PC-9 (cell line): ENCODE results near the gene VSTM5. TPM values are rescaled to one million over a fixed set of nuclear protein-coding genes. Genes with fewer than 3 reads are reported as not detected.

Experiments used
- BruUV-seq: library from RNA; stranded (reverse); fragments of 400-500 nt; replicated peaks from 2 replicates; lab custom pipeline; 2021; lab: Mats Ljungman, UMichigan
- CTCF ChIA-PET: fragments of 300-600 bp; sonication (Branson Sonifier 250); formaldehyde crosslinking; loops from one replicate; lab custom pipeline; 2022; ENCODE audit warnings: antibody characterized with exemption; lab: Charles Lee
- POLR2A ChIA-PET: fragments of 300-600 bp; sonication (Branson Sonifier 250); formaldehyde crosslinking; loops from one replicate; lab custom pipeline; 2022; ENCODE audit warnings: antibody characterized with exemption; ENCODE audit not compliant: unreplicated experiment; lab: Charles Lee
- DNase-seq, 2 experiments: peaks; one replicate each; pipeline versions ENCODE4 v3.0.0 to v3.0.0-alpha.2; 2015 to 2022; ENCODE audit warnings: mixed read lengths in 1 of 2
- H2AFZ ChIP-seq: fragments of 200-600 bp; sonication (generic); 2 replicates; pipeline ENCODE4 v1.8.1; 2017; ENCODE audit warnings: antibody characterized with exemption
- H3F3A ChIP-seq: fragments of 200-600 bp; sonication (generic); 2 replicates; pipeline ENCODE4 v1.8.1; 2017; ENCODE audit warnings: antibody characterized with exemption, mild to moderate bottlenecking, low read depth; ENCODE audit not compliant: insufficient read depth
- H3K27ac ChIP-seq: fragments of 200-600 bp; sonication (generic); 2 replicates; pipeline ENCODE4 v1.6.1; 2016; ENCODE audit warnings: mixed run types
- H3K27me3 ChIP-seq: fragments of 200-600 bp; sonication (generic); 2 replicates; pipeline ENCODE4 v1.6.1; 2016; ENCODE audit warnings: low read depth, mixed run types; ENCODE audit not compliant: insufficient read depth
- H3K36me3 ChIP-seq: fragments of 200-600 bp; sonication (generic); 2 replicates; pipeline ENCODE4 v1.6.1; 2016; ENCODE audit warnings: low read depth, mixed run types
- H3K4me1 ChIP-seq: fragments of 200-600 bp; sonication (generic); replicated peaks from 2 replicates; pipeline ENCODE4 v1.6.1; 2016; ENCODE audit warnings: mixed run types; ENCODE audit not compliant: insufficient read depth
- H3K4me2 ChIP-seq: fragments of 200-600 bp; sonication (generic); 2 replicates; pipeline ENCODE4 v1.6.1; 2017; ENCODE audit warnings: mixed run types
- H3K4me3 ChIP-seq: fragments of 200-600 bp; sonication (generic); 2 replicates; pipeline ENCODE4 v1.6.1; 2016; ENCODE audit warnings: mixed run types
- H3K79me2 ChIP-seq: fragments of 200-600 bp; sonication (generic); 2 replicates; pipeline ENCODE4 v1.6.1; 2017; ENCODE audit warnings: low read depth, mixed run types
- H3K9me2 ChIP-seq: fragments of 200-600 bp; sonication (generic); 2 replicates; pipeline ENCODE4 v1.8.1; 2017; ENCODE audit warnings: mild to moderate bottlenecking; ENCODE audit not compliant: insufficient read depth
- H3K9me3 ChIP-seq: fragments of 200-600 bp; sonication (generic); 2 replicates; pipeline ENCODE4 v1.8.1; 2016; ENCODE audit warnings: low read depth; ENCODE audit not compliant: insufficient read depth
- H4K20me1 ChIP-seq: fragments of 200-600 bp; sonication (generic); 2 replicates; pipeline ENCODE4 v1.8.1; 2017; ENCODE audit not compliant: insufficient read depth
- EZH2 ChIP-seq: fragments of 200-600 bp; sonication (generic); IDR thresholded peaks from 2 replicates; pipeline ENCODE4 v1.8.0; 2017; ENCODE audit warnings: antibody characterized with exemption, low read depth
- intact Hi-C: fragments of 100-400 bp; cut with micrococcal nuclease; formaldehyde crosslinking; loops from one replicate; pipeline ENCODE4 v1.10.0; 2022; ENCODE audit not compliant: unreplicated experiment
- total RNA-seq: library from RNA; stranded (reverse); gene quantifications from 2 replicates; pipeline ENCODE4 v1.2.3, GENCODE V29; 2021
- TF ChIP-seq, protein P1 (sequence below): fragments of 200-600 bp; sonication (generic); conservative IDR thresholded peaks from 2 replicates; pipeline ENCODE4 v1.6.1; 2017; ENCODE audit warnings: mixed run types, antibody characterized with exemption, mild to moderate bottlenecking, moderate library complexity

VSTM5 gene
- total RNA-seq, 1 experiment from 2014 or later: 0.81 TPM

DNA sequence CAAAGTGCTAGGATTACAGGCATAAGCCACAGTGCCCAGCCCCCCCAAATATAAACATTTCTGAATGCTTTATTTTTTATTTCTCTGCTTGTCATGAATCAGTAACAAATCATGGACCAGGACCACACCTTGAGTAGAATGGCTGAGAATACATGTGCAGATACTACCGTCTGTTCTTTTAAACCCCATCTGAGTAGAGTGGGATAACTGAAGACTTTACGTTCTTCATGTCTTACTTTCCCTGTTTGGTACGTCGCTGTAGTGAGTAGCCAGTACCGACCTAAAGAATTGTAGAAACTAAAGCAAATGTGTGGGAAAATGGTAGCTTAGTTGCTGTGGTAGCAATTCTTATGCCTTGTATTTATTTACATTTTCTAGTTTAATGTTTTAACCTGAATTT lies 36.4 kb downstream of the VSTM5 start:
- no TSS peak for BruUV-seq
- no peak for DNase-seq
- H3K36me3 ChIP-seq: peaks cover 40% of the 10 kb centered on the region
- no peak overlapping the region for H3K4me3 ChIP-seq
- intact Hi-C loops: no loop called here
- peaks cover 25% of the 10 kb centered on the region for H3K4me1 ChIP-seq
- POLR2A ChIA-PET: no interaction called here
- H3K79me2 ChIP-seq: no peaks in the 10 kb centered on the region
- peaks cover 45% of the 10 kb centered on the region for H3F3A ChIP-seq
- H3K9me2 ChIP-seq: no peaks in the 10 kb centered on the region
- TF ChIP-seq, protein P1, sequence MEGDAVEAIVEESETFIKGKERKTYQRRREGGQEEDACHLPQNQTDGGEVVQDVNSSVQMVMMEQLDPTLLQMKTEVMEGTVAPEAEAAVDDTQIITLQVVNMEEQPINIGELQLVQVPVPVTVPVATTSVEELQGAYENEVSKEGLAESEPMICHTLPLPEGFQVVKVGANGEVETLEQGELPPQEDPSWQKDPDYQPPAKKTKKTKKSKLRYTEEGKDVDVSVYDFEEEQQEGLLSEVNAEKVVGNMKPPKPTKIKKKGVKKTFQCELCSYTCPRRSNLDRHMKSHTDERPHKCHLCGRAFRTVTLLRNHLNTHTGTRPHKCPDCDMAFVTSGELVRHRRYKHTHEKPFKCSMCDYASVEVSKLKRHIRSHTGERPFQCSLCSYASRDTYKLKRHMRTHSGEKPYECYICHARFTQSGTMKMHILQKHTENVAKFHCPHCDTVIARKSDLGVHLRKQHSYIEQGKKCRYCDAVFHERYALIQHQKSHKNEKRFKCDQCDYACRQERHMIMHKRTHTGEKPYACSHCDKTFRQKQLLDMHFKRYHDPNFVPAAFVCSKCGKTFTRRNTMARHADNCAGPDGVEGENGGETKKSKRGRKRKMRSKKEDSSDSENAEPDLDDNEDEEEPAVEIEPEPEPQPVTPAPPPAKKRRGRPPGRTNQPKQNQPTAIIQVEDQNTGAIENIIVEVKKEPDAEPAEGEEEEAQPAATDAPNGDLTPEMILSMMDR: no peak
- TF ChIP-seq EZH2: no peak
- H3K9me3 ChIP-seq: no peaks in the 10 kb centered on the region
- no peak overlapping the region for H2AFZ ChIP-seq
- H4K20me1 ChIP-seq: no peaks in the 10 kb centered on the region
- H3K4me2 ChIP-seq: no peak overlapping the region
- CTCF ChIA-PET: no interaction called here
- no peaks in the 10 kb centered on the region for H3K27me3 ChIP-seq
- no peak overlapping the region for H3K27ac ChIP-seq

DNA sequence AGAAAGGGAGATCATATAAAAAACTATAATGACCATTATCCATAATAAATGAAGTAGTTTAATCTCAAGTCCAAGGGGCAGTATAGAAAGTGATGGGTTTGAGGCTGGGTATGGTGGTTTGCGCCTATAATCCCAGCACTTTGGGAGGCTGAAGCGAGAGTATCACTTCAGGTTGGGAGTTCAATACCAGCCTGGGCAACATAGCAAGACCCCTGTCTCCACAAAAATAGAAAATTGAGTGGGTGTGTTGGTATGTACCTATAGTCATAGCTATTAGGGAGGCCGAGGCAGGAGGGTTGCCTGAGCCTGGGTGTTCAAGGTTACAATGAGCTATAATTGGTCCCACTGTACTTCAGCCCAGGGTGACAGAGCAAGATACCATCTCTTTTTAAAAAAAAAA lies 42.4 kb downstream of the VSTM5 start:
- Histone ChIP-seq H4K20me1 (peaks cover 8% of the 10 kb centered on the region), H3K36me3 (peaks cover 71% of the 10 kb centered on the region), H3K27ac (no peak overlapping the region), H3K27me3 (no peaks in the 10 kb centered on the region), H3K4me1 (no peaks in the 10 kb centered on the region), H3K4me2 (no peak overlapping the region), H3F3A (peaks cover 11% of the 10 kb centered on the region; the same call in 1 of the 2 replicates), H3K9me2 (no peaks in the 10 kb centered on the region), H2AFZ (no peak overlapping the region), H3K4me3 (no peak overlapping the region), H3K79me2 (no peaks in the 10 kb centered on the region), H3K9me3 (no peaks in the 10 kb centered on the region)
- intact Hi-C loops: no loop called here
- CTCF ChIA-PET: no interaction called here
- no peak for DNase-seq
- no TSS peak for BruUV-seq
- TF ChIP-seq, protein P1: no peak
- TF ChIP-seq EZH2: no peak
- POLR2A ChIA-PET: no interaction called here

DNA sequence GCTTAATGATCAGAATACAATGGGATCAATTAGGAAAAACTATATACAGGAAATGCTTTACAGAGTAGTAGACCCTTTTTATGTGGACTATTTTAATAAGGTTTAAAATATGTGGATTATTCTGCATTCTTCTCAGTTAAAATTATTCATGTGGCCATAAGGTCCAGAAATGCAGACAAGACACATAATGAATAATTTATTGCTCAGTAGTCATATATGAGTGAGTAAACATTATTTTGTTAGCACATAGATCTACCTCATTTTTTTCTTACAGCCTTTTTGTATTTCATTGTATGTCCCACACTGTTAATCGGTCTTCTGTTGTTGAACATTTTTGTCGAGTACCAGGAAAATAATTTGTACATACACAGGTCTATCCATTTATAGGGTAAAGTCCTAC lies 45.5 kb downstream of the VSTM5 start:
- H3K4me2 ChIP-seq: no peak overlapping the region
- intact Hi-C loops: no loop called here
- POLR2A ChIA-PET: no interaction called here
- CTCF ChIA-PET: no interaction called here
- peak overlapping the region; percentile 9; the same call in 1 of the 2 replicates for H3K27ac ChIP-seq
- H4K20me1 ChIP-seq: peaks cover 26% of the 10 kb centered on the region
- no peak for DNase-seq
- H3K36me3 ChIP-seq: peaks cover 69% of the 10 kb centered on the region
- H3K4me1 ChIP-seq: no peaks in the 10 kb centered on the region
- no peak overlapping the region for H2AFZ ChIP-seq
- no TSS peak for BruUV-seq
- TF ChIP-seq, protein P1: no peak
- no peak for TF ChIP-seq EZH2
- no peaks in the 10 kb centered on the region for H3K27me3 ChIP-seq
- peaks cover 10% of the 10 kb centered on the region; the same call in 1 of the 2 replicates for H3F3A ChIP-seq
- no peaks in the 10 kb centered on the region for H3K79me2 ChIP-seq
- no peak overlapping the region for H3K4me3 ChIP-seq
- H3K9me2 ChIP-seq: no peaks in the 10 kb centered on the region
- no peaks in the 10 kb centered on the region for H3K9me3 ChIP-seq
